Upper lobe of right lung (tissue), 1 donor: Measurements from ENCODE around the gene COPS6. TPM values are rescaled to one million over a fixed set of nuclear protein-coding genes. Genes with fewer than 3 reads are reported as not detected.
A peak's percentile ranks its signal among the peaks of the same experiment; 100 is the strongest.

Source experiments
- ATAC-seq: fragments of 200-7000 bp; cut with Tn5 transposase; one replicate; pipeline ENCODE4 v1.9.1; 2020; ENCODE audit warnings: mild to moderate bottlenecking, moderate library complexity
- DNase-seq: peaks from one replicate; pipeline ENCODE4 v3.0.0-alpha.2; 2020
- H3K27ac ChIP-seq: fragments of 200-600 bp; one replicate; pipeline ENCODE4 v1.8.0; 2022
- H3K27me3 ChIP-seq: fragments of 200-600 bp; one replicate; pipeline ENCODE4 v1.8.0; 2022; ENCODE audit warnings: mild to moderate bottlenecking
- H3K36me3 ChIP-seq: fragments of 200-600 bp; one replicate; pipeline ENCODE4 v1.8.0; 2022
- H3K4me1 ChIP-seq: fragments of 200-600 bp; one replicate; pipeline ENCODE4 v1.8.0; 2022
- H3K4me3 ChIP-seq: fragments of 200-600 bp; one replicate; pipeline ENCODE4 v1.8.0; 2022; ENCODE audit warnings: mild to moderate bottlenecking
- H3K9me3 ChIP-seq: fragments of 200-600 bp; one replicate; pipeline ENCODE4 v1.8.0; 2022
- CTCF ChIP-seq: fragments of 200-600 bp; IDR thresholded peaks from one replicate; pipeline ENCODE4 v1.8.0; 2022; ENCODE audit warnings: antibody characterized with exemption
- intact Hi-C: fragments of 100-400 bp; cut with DNase I; formaldehyde crosslinking; loops from one replicate; pipeline ENCODE4 v1.11.0; 2022
- total RNA-seq: library from RNA; stranded (reverse); fragmentation: NEBNext Ultra II Directional; extraction: Animal tissue kit (Norgen Biotek cat#: 25700); gene quantifications from one replicate; pipeline ENCODE4 v1.2.1, GENCODE V29; 2021
- donor health status: DM: no; HTN: yes; CAD: no; lungs with severe emphysema.

Gene COPS6
- total RNA-seq, 1 donor from 2014 or later: 69.5 TPM

- Histone ChIP-seq H3K27ac (peak overlapping the region; percentile 76), H3K36me3 (peaks cover 61% of the 10 kb centered on the region), H3K9me3 (no peaks in the 10 kb centered on the region), H3K27me3 (no peaks in the 10 kb centered on the region), H3K4me3 (peak overlapping the region; percentile 97), H3K4me1 (peaks cover 25% of the 10 kb centered on the region)
- ATAC-seq: no peak
- TF ChIP-seq CTCF: no peak
- intact Hi-C loops: no loop called here
- DNase-seq: no peak
Observed at GRCh38 chr7:100099452-100099851, 10.7 kb downstream of the COPS6 start.

- Histone ChIP-seq H3K27me3 (no peaks in the 10 kb centered on the region), H3K9me3 (no peaks in the 10 kb centered on the region), H3K4me1 (peaks cover 25% of the 10 kb centered on the region), H3K4me3 (peak overlapping the region; percentile 97), H3K36me3 (peaks cover 58% of the 10 kb centered on the region), H3K27ac (peak overlapping the region; percentile 76)
- intact Hi-C loops: no loop called here
- TF ChIP-seq CTCF: no peak
- ATAC-seq (peak; percentile 91), DNase-seq (peak; percentile 96)
Observed at GRCh38 chr7:100100420-100101015, 11.7 kb downstream of the COPS6 start.

- Histone ChIP-seq H3K27ac (peak within 1 kb of the TSS; percentile 94), H3K4me3 (peak within 1 kb of the TSS; percentile 97), H3K4me1 (peaks cover 25% of the 10 kb centered on the region), H3K9me3 (no peaks in the 10 kb centered on the region), H3K36me3 (peaks cover 57% of the 10 kb centered on the region), H3K27me3 (no peaks in the 10 kb centered on the region)
- peak; percentile 94 for ATAC-seq
- intact Hi-C loops: no loop called here
- peak; percentile 100 for DNase-seq
- TF ChIP-seq CTCF: no peak
Observed at GRCh38 chr7:100101016-100101862, 12.5 kb downstream of the COPS6 start, which contains the start of the genes AP4M1 and MCM7. AP4M1 (plus strand) TSS chr7:100101643; CDS start chr7:100101715, 72 bp downstream. MCM7 (minus strand) TSS chr7:100101397; CDS start chr7:100101294, 103 bp downstream.

GRCh38 chr7:100102950-100103840, 14.4 kb downstream of the COPS6 start:
- Histone ChIP-seq H3K27ac (no peak overlapping the region), H3K27me3 (no peaks in the 10 kb centered on the region), H3K4me3 (no peak overlapping the region), H3K36me3 (peaks cover 55% of the 10 kb centered on the region), H3K4me1 (peaks cover 25% of the 10 kb centered on the region), H3K9me3 (no peaks in the 10 kb centered on the region)
- ATAC-seq (no peak), DNase-seq (no peak)
- no peak for TF ChIP-seq CTCF
- intact Hi-C loops: no loop called here

- Histone ChIP-seq H3K4me3 (no peak overlapping the region), H3K9me3 (no peaks in the 10 kb centered on the region), H3K27me3 (no peaks in the 10 kb centered on the region), H3K27ac (no peak overlapping the region), H3K36me3 (peaks cover 62% of the 10 kb centered on the region), H3K4me1 (peaks cover 11% of the 10 kb centered on the region)
- no peak for TF ChIP-seq CTCF
- intact Hi-C loops: no loop called here
- ATAC-seq (no peak), DNase-seq (no peak)
Observed at GRCh38 chr7:100105534-100105933, 16.8 kb downstream of the COPS6 start.
